GM12864 (cell line): ENCODE data around the gene GPATCH1.

Experiments used
- DNase-seq: peaks from one replicate; pipeline ENCODE4 v3.0.0-alpha.2; 2011; ENCODE audit warnings: low read depth
- H3K4me3 ChIP-seq: 2 replicates; pipeline ENCODE4 v1.5.1; 2011; ENCODE audit warnings: mild to moderate bottlenecking, low read depth, low read length, control low read depth
- CTCF ChIP-seq: IDR thresholded peaks from 2 replicates; pipeline ENCODE4 v1.5.1; 2011; ENCODE audit warnings: low read depth, mild to moderate bottlenecking, moderate library complexity, low read length, control low read depth, inconsistent platforms; ENCODE audit errors: missing control alignments

The GPATCH1 gene

GRCh38 chr19:33132021-33132420 lies 51.0 kb downstream of the GPATCH1 start, which contains the start of gene WDR88:
TSS of gene WDR88 (plus strand) at chr19:33132114. CDS start at chr19:33132170, 56 bp downstream.
- H3K4me3 ChIP-seq: no peak within 1 kb of the TSS
- DNase-seq: no peak
- no peak for TF ChIP-seq CTCF

GRCh38 chr19:33132425-33132824 lies 51.4 kb downstream of the GPATCH1 start:
- no peak for DNase-seq
- H3K4me3 ChIP-seq: no peak overlapping the region
- peak; percentile 22 for TF ChIP-seq CTCF

DNA sequence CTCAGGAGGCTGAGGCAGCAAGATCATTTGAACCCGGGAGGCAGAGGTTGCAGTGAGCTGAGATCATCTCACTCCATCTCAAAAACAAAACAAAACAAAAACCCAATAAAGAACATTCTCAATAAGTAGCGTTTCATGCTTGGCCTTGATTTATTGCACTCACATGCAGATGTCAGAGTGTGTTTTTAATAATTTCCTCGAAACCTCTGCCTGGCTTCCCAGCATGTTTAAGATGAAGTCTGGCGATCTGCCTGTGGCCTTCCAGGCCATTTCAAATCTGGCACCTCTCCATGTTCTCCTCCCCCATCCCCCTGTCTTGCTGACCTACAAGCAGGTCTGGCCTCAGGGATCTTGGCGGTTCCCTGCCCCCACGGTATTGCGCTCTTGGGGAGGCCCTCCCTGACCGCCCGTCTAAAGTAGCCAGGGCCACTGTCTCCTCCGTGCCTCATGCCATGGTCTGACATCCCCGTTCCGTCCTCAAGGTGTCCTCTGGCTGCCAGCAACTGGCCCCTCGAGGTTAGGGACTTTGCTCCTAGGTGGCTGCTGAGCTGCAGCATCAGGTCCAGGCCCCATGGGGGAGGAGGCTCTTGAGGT lies 52.6 kb downstream of the GPATCH1 start:
- H3K4me3 ChIP-seq: no peak overlapping the region
- no peak for TF ChIP-seq CTCF
- no peak for DNase-seq

- DNase-seq: no peak
- H3K4me3 ChIP-seq: peak overlapping the region; percentile 25
- peak; percentile 8 for TF ChIP-seq CTCF
These were observed 53.6 kb downstream of the GPATCH1 start for GRCh38 chr19:33134571-33135041.

GRCh38 chr19:33139165-33139564 lies 58.2 kb downstream of the GPATCH1 start:
- H3K4me3 ChIP-seq: no peak overlapping the region
- no peak for DNase-seq

DNA sequence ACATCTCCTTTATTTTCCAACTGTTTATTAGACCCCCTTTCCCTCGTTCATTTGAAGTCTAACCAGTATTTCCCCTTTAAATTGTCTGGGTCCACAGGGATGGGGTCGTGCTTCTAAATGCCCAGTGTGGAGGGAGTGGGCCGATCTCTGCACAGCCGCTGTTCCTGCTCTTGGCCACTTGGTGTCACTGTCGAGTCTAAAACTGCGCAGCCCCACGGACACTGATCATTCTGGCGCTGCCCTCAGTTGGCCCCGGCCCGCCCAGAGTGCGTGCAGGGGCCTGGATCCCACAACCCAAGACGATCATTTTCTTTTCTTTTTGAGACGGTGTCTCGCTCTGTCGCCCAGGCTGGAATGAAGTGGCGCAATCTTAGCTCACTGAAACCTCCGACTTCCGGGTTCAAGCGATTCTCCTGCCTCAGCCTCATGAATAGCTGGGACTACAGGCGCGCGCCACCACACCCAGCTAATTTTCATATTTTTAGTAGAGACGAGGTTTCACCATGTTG lies 63.0 kb downstream of the GPATCH1 start:
- no peak for DNase-seq
- TF ChIP-seq CTCF: peak; percentile 97
- H3K4me3 ChIP-seq: no peak overlapping the region; the same call in 1 of the 2 replicates

More at GRCh38 chr19:33139165-33139564, 58.2 kb downstream of the GPATCH1 start:
- no peak for TF ChIP-seq CTCF

DNA sequence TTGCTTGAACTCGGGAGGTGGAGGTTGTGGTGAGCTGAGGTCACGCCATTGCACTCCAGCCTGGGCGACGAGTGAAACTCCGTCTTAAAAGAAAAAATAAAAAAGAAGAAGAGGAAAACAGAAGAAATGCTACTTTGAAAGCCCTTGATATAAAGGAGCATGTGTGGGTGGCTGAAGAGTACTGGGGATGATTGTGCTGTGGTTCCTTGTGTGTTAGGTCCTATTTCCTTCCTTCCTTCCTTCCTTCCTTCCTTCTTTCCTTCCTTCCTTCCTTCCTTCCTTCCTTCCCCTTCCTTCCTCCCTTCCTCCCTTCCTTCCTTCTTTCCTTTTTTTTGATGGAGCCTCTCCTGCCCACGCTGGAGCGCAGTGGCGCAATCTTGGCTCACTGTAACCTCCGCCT lies 65.2 kb downstream of the GPATCH1 start:
- no peak overlapping the region for H3K4me3 ChIP-seq
- no peak for TF ChIP-seq CTCF
- no peak for DNase-seq
